ENCODE results near the gene GPR22. TPM values are rescaled to one million over a fixed set of nuclear protein-coding genes. Genes with fewer than 3 reads are reported as not detected.

The GPR22 gene, protein sequence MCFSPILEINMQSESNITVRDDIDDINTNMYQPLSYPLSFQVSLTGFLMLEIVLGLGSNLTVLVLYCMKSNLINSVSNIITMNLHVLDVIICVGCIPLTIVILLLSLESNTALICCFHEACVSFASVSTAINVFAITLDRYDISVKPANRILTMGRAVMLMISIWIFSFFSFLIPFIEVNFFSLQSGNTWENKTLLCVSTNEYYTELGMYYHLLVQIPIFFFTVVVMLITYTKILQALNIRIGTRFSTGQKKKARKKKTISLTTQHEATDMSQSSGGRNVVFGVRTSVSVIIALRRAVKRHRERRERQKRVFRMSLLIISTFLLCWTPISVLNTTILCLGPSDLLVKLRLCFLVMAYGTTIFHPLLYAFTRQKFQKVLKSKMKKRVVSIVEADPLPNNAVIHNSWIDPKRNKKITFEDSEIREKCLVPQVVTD
- total RNA-seq (2014; rRNA removed; shearing (Covaris generic)), result not detected in 2 replicates

DNA sequence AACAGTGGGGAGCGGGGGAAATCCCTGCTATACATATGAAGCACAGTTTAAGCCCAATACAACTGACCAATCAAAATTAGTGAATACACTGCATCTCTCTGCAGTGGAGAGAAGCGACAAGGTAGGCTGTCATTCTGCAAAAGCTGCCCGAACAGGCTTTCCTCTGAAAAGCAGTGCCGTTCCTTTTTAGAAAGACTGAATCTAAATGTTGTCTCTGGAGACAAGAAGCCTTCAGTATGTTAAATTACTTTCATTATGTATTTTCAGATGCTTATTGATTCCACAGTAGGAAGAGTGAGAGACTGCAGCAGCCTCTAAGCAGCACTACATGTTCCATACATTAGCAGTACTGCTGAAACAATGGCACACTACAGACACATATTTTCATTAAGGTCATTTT, at the start of gene GPR22:
TSS of gene GPR22 (plus strand) at position 129 of the 400 bp plus-strand sequence. CDS start 4,004 bp downstream, outside the sequence.
- no peaks in the 10 kb centered on the region for H3K36me3 ChIP-seq
- no peak within 1 kb of the TSS for H3K4me3 ChIP-seq
- H3K27me3 ChIP-seq, result no peaks in the 10 kb centered on the region
- no peaks in the 10 kb centered on the region for H3K9me3 ChIP-seq (replicated peaks)
- H3K27ac ChIP-seq, result no peak within 1 kb of the TSS
- H3K4me1 ChIP-seq, result no peaks in the 10 kb centered on the region
- no peak for DNase-seq

DNA sequence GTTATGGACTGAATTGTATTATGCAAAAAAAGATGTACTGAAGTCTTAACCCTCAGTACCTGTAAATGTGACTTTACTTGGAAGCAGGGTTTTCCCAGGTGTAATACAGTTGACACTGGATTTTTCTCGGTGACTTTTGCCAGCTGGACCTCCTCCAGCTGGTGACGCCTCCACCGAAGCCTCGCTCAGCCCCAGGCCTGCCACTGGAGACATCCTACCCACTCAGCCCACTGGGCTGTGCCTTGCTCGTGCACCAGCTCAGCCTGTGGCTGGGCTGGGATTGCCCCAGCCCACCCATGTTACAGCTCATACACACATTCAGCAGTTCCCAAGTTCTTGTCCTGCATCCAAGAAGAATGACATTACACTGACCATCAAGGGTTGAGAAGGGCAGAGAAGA, 42.4 kb upstream of the GPR22 start:
- H3K4me3 ChIP-seq, result no peak overlapping the region
- H3K4me1 ChIP-seq, result no peaks in the 10 kb centered on the region
- no peaks in the 10 kb centered on the region for H3K27me3 ChIP-seq
- H3K9me3 ChIP-seq (replicated peaks), result no peaks in the 10 kb centered on the region
- H3K27ac ChIP-seq, result no peak overlapping the region
- H3K36me3 ChIP-seq, result 0 out of 2 replicates have a peak, but pooled peaks cover 3% of the 10 kb centered on the region
- no peak for DNase-seq

DNA sequence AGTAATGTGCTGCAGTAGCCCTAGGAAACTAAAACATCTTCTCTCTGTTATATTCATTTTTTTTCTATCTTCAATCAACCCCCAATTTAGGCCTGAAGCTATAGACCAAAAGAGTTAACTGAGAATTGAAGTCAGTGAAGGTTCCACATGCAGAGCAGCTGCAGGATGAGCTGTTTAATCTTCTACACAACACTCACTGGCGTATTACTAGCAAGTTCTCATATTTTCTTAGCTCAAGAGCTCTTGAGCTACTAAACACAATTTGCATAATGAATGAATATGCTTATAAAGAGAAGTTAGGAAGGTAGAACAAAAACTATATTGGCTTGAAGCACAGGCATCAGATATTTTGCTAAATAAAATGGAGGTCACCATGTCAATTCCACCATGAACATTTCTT, 41.2 kb upstream of the GPR22 start:
- Histone ChIP-seq H3K4me3 (no peak overlapping the region), H3K9me3 (replicated peaks) (no peaks in the 10 kb centered on the region), H3K27ac (no peak overlapping the region), H3K4me1 (no peaks in the 10 kb centered on the region), H3K36me3 (no peaks in the 10 kb centered on the region), H3K27me3 (no peaks in the 10 kb centered on the region)
- no peak for DNase-seq

GRCh38 chr7:107430057-107430456, 39.8 kb upstream of the GPR22 start:
- no peaks in the 10 kb centered on the region for H3K27me3 ChIP-seq
- H3K9me3 ChIP-seq (replicated peaks), result no peaks in the 10 kb centered on the region
- H3K4me1 ChIP-seq, result no peaks in the 10 kb centered on the region
- H3K4me3 ChIP-seq, result no peak overlapping the region
- no peak overlapping the region for H3K27ac ChIP-seq
- no peak for DNase-seq
- H3K36me3 ChIP-seq, result no peaks in the 10 kb centered on the region

GRCh38 chr7:107432261-107432660, 37.6 kb upstream of the GPR22 start:
- H3K27ac ChIP-seq, result no peak overlapping the region
- no peaks in the 10 kb centered on the region for H3K9me3 ChIP-seq (replicated peaks)
- DNase-seq, result no peak
- H3K27me3 ChIP-seq, result no peaks in the 10 kb centered on the region
- no peak overlapping the region for H3K4me3 ChIP-seq
- no peaks in the 10 kb centered on the region for H3K4me1 ChIP-seq
- H3K36me3 ChIP-seq, result no peaks in the 10 kb centered on the region

- Histone ChIP-seq H3K4me3 (no peak overlapping the region), H3K27me3 (no peaks in the 10 kb centered on the region), H3K36me3 (no peaks in the 10 kb centered on the region), H3K9me3 (replicated peaks) (no peaks in the 10 kb centered on the region), H3K27ac (no peak overlapping the region), H3K4me1 (no peaks in the 10 kb centered on the region)
- DNase-seq, result no peak
Observed at GRCh38 chr7:107435749-107436148, 34.1 kb upstream of the GPR22 start.

GRCh38 chr7:107439025-107439424, 30.8 kb upstream of the GPR22 start:
- Histone ChIP-seq H3K4me1 (no peaks in the 10 kb centered on the region), H3K9me3 (replicated peaks) (no peaks in the 10 kb centered on the region), H3K36me3 (no peaks in the 10 kb centered on the region; the same call in 1 of the 2 replicates), H3K27me3 (no peaks in the 10 kb centered on the region), H3K27ac (no peak overlapping the region), H3K4me3 (no peak overlapping the region)
- no peak for DNase-seq

DNA sequence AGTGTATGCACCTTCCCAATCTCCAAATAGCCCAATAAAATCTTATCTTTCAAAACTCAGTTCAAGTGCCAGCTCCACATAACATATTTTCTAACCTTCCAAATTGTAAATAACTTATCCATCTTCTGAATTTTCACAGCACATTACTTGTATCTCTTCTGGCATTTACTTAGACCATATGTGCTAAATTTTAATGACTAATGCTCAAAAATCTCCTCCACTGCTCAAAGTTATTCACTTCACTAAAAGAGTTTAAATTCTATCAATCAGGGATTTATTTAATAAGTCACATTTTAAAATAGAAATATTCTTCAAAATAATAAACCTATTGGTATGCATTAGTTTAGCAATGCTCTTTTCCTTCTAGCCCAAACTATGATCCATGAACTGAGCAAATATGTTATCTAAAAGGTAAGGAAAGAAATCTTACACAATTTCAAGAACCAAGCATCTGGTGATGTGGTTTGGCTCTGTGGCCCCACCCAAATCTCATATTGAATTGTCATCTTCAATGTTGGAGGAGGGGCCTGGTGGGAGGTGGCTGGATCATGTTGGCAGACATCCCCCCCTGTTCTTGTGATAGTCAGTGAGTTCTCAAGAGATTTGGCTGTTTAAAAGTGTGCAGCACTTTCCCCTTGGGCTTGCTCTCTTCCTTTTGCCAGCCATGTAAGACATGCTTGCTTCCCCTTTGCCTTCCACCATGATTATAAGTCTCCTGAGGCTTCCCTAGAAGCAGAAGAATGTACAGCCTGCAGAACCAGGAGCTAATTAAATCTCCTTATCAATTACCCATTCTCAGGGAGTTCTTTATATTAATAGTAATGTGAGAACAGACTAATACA, 28.1 kb upstream of the GPR22 start:
- H3K9me3 ChIP-seq (replicated peaks), result no peaks in the 10 kb centered on the region
- H3K36me3 ChIP-seq, result no peaks in the 10 kb centered on the region; the same call in 1 of the 2 replicates
- no peaks in the 10 kb centered on the region for H3K27me3 ChIP-seq
- DNase-seq, result no peak
- no peak overlapping the region for H3K27ac ChIP-seq
- H3K4me1 ChIP-seq, result no peaks in the 10 kb centered on the region
- no peak overlapping the region for H3K4me3 ChIP-seq

- Histone ChIP-seq H3K36me3 (no peaks in the 10 kb centered on the region; the same call in 1 of the 2 replicates), H3K4me1 (no peaks in the 10 kb centered on the region), H3K9me3 (replicated peaks) (no peaks in the 10 kb centered on the region), H3K27ac (no peak overlapping the region), H3K27me3 (no peaks in the 10 kb centered on the region), H3K4me3 (no peak overlapping the region)
- DNase-seq, result no peak
Observed at GRCh38 chr7:107442678-107443077, 27.2 kb upstream of the GPR22 start.

DNA sequence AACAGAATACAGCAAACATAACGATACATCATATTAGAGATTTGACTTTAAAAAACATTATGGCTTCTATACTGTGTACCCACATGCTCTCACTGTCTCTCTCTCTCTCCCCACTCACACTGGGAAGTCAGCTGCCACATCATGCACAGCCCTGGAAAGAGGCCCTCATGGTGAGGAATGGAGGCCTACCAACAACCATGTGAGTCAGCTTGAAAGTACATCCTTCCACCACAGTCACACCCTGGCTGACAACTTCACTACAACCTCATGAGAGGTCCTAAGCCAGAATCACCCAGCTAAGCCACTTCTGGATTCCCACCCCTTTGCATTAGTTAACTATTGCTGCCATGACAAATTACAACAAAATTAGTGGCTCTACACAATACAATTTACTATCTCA, 23.3 kb upstream of the GPR22 start:
- no peaks in the 10 kb centered on the region for H3K27me3 ChIP-seq
- H3K4me1 ChIP-seq, result no peaks in the 10 kb centered on the region
- H3K27ac ChIP-seq, result no peak overlapping the region
- no peaks in the 10 kb centered on the region; the same call in 1 of the 2 replicates for H3K36me3 ChIP-seq
- no peaks in the 10 kb centered on the region for H3K9me3 ChIP-seq (replicated peaks)
- H3K4me3 ChIP-seq, result no peak overlapping the region
- no peak for DNase-seq

- H3K36me3 ChIP-seq, result no peaks in the 10 kb centered on the region
- no peak overlapping the region for H3K4me3 ChIP-seq
- H3K27me3 ChIP-seq, result no peaks in the 10 kb centered on the region
- no peaks in the 10 kb centered on the region for H3K4me1 ChIP-seq
- no peak overlapping the region for H3K27ac ChIP-seq
- no peaks in the 10 kb centered on the region for H3K9me3 ChIP-seq (replicated peaks)
- DNase-seq, result no peak
Observed at GRCh38 chr7:107446988-107447387, 22.9 kb upstream of the GPR22 start.

GRCh38 chr7:107450970-107451369, 18.9 kb upstream of the GPR22 start:
- no peak for DNase-seq
- Histone ChIP-seq H3K4me1 (no peaks in the 10 kb centered on the region), H3K36me3 (no peaks in the 10 kb centered on the region), H3K27ac (no peak overlapping the region), H3K9me3 (replicated peaks) (no peaks in the 10 kb centered on the region), H3K27me3 (no peaks in the 10 kb centered on the region), H3K4me3 (no peak overlapping the region)

DNA sequence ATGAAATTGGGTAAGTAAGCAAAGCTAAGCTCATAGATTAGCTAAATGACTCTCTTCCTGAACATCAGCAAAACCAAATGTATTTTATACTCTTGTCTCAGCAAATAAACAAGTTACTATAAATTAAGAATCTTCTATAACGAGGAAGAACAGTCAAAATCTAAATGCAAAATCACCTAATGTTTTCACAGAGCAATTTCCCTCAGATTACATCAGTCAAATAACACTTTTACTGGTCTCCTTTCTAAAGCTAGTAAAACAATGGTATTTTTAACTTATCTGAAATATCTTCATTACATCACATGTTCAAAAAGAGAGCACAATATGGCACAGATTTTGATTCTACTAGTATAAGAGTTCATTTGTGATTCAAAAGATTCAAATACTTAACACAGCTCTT, 16.5 kb upstream of the GPR22 start:
- Histone ChIP-seq H3K9me3 (replicated peaks) (no peaks in the 10 kb centered on the region), H3K36me3 (no peaks in the 10 kb centered on the region), H3K27me3 (no peaks in the 10 kb centered on the region), H3K4me1 (no peaks in the 10 kb centered on the region), H3K27ac (no peak overlapping the region), H3K4me3 (no peak overlapping the region)
- DNase-seq, result no peak

DNA sequence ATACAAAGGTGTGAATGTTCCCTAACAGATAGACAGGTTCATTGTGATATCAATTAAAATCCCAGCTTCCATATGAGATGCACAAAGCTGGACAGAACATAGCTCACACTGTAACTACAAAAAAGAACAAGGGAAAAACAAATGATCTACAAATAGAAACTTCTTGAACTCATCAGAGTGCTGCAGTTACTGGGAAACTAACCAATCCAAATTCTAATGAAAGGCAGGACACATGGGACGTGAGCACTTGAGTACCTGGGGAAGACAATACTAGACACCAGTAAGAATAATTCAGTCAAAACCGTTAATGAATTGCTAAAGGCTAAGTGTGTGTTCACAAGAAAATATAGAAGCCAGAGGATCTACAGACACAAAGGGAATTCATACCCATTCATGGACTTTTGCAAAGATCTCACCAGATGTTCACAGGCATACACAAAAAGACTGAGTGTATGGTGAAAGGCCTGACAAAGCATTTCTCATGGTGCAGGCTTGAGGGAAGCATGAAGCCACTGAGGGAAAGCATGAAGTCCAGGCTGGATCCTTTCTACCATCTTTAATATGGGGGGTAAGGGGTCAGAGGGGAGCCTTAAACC, 7.8 kb upstream of the GPR22 start:
- Histone ChIP-seq H3K9me3 (replicated peaks) (no peaks in the 10 kb centered on the region), H3K27me3 (no peaks in the 10 kb centered on the region), H3K4me3 (no peak overlapping the region)

More for the DNA sequence above, 7.8 kb upstream of the GPR22 start:
- DNase-seq, result no peak
- Histone ChIP-seq H3K4me1 (no peaks in the 10 kb centered on the region), H3K36me3 (no peaks in the 10 kb centered on the region), H3K27ac (no peak overlapping the region)
